H7 (cell line): ENCODE data around the gene RBM42. TPM values are rescaled to one million over a fixed set of nuclear protein-coding genes. Genes with fewer than 3 reads are reported as not detected.
"Not testable (repeated sequence)": the region's sequence is repeated elsewhere in the genome, so short reads cannot be mapped to it uniquely, and the experiment has no call there.

ENCODE experiments used
- DNase-seq: peaks from one replicate; pipeline ENCODE4 v3.0.0; 2012
- H3K27me3 ChIP-seq: 2 replicates; pipeline ENCODE4 v1.6.0; 2011; ENCODE audit warnings: mild to moderate bottlenecking, low read length; ENCODE audit not compliant: control insufficient read depth, insufficient read depth
- H3K36me3 ChIP-seq: replicated peaks from 2 replicates; pipeline ENCODE4 v1.5.1; 2011; ENCODE audit warnings: low read length; ENCODE audit not compliant: control insufficient read depth, insufficient read depth
- H3K4me3 ChIP-seq: 2 replicates; pipeline ENCODE4 v1.5.1; 2011; ENCODE audit warnings: low read depth, mild to moderate bottlenecking, control low read depth, low read length, moderate library complexity; ENCODE audit not compliant: insufficient read depth
- total RNA-seq: library from RNA; depleted of rRNA; stranded (reverse); fragments of >200 nt; shearing (Covaris generic); gene quantifications from 2 replicates; pipeline ENCODE4 v1.2.3, GENCODE V29; 2014; rRNA removed

Gene RBM42, protein sequence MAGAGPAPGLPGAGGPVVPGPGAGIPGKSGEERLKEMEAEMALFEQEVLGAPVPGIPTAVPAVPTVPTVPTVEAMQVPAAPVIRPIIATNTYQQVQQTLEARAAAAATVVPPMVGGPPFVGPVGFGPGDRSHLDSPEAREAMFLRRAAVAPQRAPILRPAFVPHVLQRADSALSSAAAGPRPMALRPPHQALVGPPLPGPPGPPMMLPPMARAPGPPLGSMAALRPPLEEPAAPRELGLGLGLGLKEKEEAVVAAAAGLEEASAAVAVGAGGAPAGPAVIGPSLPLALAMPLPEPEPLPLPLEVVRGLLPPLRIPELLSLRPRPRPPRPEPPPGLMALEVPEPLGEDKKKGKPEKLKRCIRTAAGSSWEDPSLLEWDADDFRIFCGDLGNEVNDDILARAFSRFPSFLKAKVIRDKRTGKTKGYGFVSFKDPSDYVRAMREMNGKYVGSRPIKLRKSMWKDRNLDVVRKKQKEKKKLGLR
- 75.0 and 81.4 TPM in 2 replicates for total RNA-seq

DNA sequence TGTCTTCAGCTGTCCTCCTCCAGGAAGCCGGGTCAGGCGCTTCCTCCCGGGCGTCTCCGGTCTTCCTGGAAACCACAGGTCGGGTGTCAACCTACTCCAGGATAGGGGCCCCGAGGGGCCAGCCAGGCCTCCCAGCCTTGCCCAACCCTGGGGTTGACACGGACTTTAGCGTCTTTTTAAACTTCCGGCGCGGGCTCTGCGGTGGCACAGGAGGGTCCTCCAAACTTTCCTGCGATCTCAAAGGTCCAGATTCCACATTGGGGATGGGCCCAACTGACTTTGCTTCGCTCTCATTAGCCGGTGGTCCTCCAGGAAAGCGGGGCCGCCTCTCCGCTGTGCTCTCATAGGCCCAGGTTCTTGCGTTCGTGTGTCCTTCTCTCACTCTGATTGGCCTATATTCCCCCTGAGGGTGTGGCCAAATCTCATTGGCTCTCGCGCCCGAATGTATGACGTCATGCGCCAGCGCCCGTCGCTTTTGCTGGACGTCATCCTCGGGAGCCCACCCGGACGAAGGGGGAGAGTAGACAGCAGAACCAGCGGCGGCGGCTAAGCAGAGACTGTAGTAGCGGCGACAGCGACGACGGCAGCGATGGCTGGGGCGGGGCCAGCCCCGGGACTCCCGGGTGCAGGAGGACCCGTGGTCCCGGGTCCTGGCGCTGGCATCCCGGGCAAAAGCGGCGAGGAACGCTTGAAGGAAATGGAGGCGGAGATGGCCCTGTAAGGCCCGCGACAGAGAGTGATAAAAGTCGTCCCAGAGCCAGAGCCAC, at the start of gene RBM42:
Gene RBM42, plus strand, starts transcription at position 472 of the 767 bp plus-strand sequence. Its CDS starts 118 bp downstream, at position 590.
- DNase-seq = peak; percentile 99
- Histone ChIP-seq H3K4me3 (peak within 1 kb of the TSS; percentile 88), H3K36me3 (peaks cover 21% of the 10 kb centered on the region), H3K27me3 (no peaks in the 10 kb centered on the region)

DNA sequence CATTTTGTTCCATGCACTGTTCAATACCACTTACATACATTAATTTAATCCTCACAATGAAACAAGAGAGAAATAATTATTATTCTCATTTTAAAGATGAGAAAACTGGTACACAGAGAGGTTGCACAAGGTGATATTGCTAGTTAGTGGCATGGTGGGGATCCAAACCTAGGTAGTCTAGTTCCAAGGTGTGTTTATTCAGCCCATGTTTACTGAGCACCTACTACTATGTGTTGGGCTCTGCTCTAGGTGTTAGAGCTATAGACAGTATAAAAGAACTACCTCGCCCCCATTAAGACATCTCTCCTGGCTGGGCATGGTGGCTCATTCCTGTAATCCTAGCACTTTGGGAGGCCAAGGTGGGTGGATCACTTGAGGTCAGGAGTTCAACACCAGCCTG, 46.1 kb upstream of the RBM42 start:
- Histone ChIP-seq H3K36me3 (no peaks in the 10 kb centered on the region), H3K27me3 (no peaks in the 10 kb centered on the region; the same call in 1 of the 2 replicates), H3K4me3 (no peak overlapping the region)
- no peak for DNase-seq

DNA sequence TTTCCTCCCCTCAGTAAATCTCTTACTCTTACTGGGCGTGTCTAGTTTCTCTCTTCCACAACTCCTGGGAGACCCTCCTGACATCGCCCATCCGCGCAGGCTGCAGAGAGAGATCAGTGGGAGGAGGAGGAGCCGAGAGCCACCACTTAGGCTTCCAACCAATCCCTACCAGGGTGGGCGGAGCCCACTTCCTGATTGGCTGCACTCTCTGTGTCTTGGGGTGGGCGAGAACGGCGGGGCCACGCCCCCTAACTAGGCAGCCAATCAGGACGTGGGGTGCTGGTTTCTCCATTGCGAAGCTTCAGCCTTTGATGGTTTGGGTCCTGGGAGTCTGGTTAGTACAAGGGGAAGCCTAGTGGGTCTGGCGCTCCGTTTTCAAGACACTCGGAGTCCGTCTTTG, 43.0 kb upstream of the RBM42 start, which contains the start of gene PMIS2:
Gene PMIS2, plus strand, starts transcription at position 326 of the 400 bp plus-strand sequence. CDS start 87 bp downstream, outside the sequence.
- Histone ChIP-seq H3K4me3 (no peak within 1 kb of the TSS), H3K36me3 (no peaks in the 10 kb centered on the region), H3K27me3 (no peaks in the 10 kb centered on the region; the same call in 1 of the 2 replicates)
- DNase-seq = peak; percentile 93

DNA sequence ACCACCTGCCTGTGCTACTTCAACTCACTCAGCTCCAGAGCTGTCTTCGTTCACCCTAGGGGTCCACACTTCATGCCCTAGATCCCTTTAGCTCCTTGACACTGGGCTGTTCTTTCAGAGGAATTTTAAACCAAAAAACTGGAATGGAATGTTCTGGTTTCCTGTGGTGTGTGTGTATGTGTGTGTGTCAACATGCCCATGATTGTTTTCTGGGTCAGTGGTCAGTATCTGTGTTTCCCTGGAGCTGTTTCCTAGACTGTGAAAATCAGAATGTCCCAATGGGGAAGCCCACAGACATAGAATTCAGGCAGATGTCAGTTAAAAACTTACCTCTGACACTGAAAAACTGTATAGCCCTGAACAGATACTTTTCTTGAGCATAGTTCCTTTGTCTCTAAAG, 41.5 kb upstream of the RBM42 start:
- Histone ChIP-seq H3K4me3 (no peak overlapping the region), H3K36me3 (no peaks in the 10 kb centered on the region), H3K27me3 (no peaks in the 10 kb centered on the region; the same call in 1 of the 2 replicates)
- DNase-seq = no peak

DNA sequence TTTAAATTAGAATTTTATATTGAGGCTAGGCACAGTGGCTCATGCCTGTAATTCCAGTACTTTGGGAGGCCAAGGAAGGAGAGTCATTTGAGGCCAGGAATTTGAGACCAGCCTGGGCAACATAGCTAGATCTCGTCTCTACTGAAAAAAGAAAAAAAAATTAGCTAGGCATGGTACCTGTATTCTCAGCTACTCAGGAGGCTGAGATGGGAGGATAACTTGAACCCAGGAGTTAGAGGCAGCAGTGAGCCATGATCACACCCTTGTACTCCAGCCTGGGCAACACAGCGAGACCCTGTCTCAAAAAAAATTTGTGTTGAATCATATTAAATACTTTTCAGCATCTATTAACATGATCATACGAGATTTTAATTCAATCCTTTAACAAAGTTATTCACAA, 38.0 kb upstream of the RBM42 start:
- no peaks in the 10 kb centered on the region; the same call in 1 of the 2 replicates for H3K27me3 ChIP-seq
- no peak overlapping the region for H3K4me3 ChIP-seq
- DNase-seq = no peak
- no peaks in the 10 kb centered on the region for H3K36me3 ChIP-seq

DNA sequence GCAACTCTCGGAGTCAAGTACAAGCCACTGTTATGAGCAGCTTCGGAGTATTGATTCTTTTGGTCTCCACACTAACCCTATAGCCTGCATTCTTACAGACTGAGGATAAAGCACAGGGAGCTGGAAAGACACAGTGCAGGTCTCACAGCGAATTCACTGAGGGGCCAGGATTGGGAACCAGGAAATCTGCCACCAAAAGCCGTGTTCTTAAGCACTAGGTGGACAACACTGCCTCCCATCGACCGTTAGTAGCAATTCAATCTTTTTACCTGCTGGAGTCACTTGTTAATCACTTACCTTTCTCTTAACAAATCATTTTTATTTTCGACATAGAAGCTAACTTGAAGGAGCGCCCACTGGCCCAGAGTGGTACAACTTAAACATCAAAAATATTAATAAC, 36.6 kb upstream of the RBM42 start:
- DNase-seq = peak; percentile 81
- Histone ChIP-seq H3K4me3 (no peak overlapping the region), H3K36me3 (no peaks in the 10 kb centered on the region), H3K27me3 (peaks cover 2% of the 10 kb centered on the region)

DNA sequence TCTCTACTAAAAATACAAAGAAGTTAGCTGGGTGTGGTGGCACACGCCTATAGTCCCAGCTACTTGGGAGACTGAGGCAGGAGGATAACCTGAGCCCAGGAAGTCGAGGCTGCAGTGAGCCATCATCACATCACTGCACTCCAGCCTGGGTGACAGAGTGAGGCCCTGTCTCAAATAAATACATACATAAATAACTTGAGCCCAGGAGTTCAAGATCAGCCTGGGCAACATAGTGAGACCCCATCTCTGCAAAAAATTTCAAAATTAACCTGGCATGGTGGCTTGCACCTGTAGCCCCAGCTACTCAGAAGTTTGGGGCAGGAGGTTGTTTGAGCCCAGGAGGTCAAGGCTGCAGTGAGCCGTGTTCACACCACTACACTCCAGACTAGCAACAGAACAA, 33.8 kb upstream of the RBM42 start:
- not testable (repeated sequence) for H3K4me3 ChIP-seq, DNase-seq, H3K27me3 ChIP-seq, H3K36me3 ChIP-seq

DNA sequence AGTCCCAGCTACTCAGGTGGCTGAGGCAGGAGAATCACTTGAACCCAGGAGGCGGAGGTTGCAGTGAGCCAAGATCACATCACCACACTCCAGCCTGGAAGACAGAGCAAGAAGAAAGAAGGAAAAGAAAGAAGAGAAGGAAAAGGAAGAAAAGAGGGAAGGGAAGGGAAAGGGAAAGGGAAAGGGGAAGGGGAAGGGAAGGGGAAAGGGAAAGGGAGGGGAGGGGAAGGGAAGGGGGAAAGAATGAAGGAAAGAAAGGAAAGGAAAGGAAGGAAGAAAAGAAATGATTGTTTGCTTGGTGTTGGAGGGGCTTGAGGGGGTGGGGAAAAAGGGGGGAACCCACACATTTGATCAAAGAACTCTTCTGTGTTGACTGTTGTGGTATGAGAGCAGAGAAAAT, 32.9 kb upstream of the RBM42 start:
- no peak overlapping the region for H3K4me3 ChIP-seq
- DNase-seq = no peak
- no peaks in the 10 kb centered on the region for H3K36me3 ChIP-seq
- H3K27me3 ChIP-seq = peaks cover 4% of the 10 kb centered on the region

DNA sequence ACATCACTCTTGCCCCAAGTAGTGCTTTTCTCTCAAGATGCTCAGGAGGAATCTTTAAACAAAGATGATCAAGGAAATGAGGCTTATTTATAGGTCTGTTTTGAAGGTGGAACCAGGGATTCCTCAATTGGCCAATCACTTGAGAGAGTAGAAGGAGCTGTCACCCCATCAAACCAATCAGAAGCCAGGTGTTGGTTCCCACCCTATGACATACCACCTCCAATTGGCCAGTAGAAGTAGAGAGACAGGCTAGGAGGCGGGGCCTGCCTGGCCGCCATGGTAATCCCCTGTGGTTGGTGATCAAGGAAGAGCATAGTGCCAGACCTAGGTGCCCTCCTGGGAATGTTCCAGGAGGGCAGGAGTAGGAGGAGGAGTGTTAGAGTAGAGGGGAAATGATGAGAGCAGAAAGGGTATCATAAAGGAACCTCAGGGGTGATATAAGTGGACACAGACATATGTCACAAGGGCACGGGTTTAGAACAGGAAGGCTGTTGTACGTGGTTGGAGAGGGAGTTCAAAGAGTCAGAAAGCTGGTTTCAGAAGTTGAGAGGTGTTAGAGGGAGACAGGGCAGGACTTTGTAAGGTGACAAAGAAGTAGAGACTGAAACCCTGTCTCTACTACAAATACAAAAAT, 32.4 kb upstream of the RBM42 start:
- Histone ChIP-seq H3K27me3 (peaks cover 4% of the 10 kb centered on the region), H3K4me3 (no peak overlapping the region), H3K36me3 (no peaks in the 10 kb centered on the region)
- DNase-seq = peak; percentile 75

DNA sequence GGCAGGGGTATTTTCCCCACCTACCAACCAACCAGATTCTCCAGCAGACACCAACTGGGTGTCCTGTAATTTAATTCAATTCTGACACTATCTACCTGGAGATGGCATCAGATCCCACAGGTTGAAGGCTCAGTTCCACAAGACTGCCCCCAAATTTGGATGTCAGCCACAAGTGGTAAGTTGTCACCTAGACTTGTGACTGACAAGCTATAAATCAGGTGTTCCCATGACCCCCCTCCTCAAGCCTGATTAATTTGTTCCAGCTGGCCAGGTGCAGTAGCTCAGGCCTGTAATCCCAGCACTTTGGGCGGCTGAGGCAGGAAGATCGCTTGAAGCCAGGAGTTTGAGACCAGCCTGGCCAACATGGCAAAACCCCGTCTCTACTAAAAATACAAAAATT, 26.9 kb upstream of the RBM42 start:
- DNase-seq = no peak
- no peak overlapping the region for H3K4me3 ChIP-seq
- no peaks in the 10 kb centered on the region for H3K36me3 ChIP-seq
- H3K27me3 ChIP-seq = peaks cover 2% of the 10 kb centered on the region; the same call in 1 of the 2 replicates

DNA sequence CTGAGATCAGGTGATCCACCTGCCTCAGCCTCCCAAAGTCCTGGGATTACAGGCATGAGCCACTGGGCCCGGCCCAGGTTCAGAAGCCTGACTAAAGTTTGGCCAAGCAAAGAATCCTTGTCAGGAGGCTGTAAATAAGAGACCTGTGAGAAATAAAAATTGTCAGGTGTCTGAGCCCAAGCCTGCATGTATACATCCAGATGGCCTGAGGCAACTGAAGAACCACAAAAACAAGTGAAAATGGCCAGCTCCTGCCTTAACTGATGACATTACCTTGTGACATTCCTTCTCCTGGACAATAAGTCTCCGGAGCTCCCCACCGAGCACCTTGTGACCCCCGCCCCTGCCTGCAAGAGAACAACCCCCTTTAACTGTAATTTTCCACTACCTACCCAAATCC, 24.4 kb upstream of the RBM42 start:
- not testable (repeated sequence) for H3K4me3 ChIP-seq

DNA sequence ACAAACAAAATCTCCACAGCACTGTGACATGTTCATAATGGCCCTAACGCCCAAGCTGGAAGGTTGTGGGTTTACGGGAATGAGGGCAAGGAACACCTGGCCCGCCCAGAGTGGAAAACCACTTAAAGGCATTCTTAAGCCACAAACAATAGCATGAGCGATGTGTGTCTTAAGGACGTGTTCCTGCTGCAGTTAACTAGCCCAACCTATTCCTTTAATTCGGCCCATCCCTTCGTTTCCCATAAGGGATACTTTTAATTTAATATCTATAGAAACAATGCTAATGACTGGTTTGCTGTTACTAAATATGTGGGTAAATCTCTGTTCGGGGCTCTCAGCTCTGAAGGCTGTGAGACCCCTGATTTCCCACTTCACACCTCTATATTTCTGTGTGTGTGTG, 21.7 kb upstream of the RBM42 start:
- not testable (repeated sequence) for DNase-seq, H3K36me3 ChIP-seq, H3K27me3 ChIP-seq, H3K4me3 ChIP-seq

More for the DNA sequence above, 24.4 kb upstream of the RBM42 start:
- H3K36me3 ChIP-seq, H3K27me3 ChIP-seq, DNase-seq: not testable (repeated sequence)

DNA sequence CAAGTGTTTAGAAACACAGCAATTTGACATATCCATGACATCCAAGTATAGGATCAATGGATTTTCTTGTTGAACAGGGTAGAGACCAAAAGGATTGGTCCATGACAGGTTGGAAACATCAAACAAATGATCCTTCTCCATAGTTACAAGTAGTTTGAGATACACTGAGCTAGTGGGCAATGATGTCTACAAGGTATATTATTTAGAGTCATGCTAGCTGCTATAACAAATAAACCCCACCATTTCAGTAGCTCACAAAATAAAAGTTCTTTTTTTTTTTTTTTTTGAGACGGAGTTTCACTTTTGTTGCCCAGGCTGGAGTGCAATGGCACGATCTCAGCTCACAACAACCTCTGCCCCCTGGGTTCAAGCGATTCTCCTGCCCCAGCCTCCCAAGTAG, 21.2 kb upstream of the RBM42 start:
- Histone ChIP-seq H3K4me3 (no peak overlapping the region), H3K36me3 (no peaks in the 10 kb centered on the region), H3K27me3 (peaks cover 3% of the 10 kb centered on the region; the same call in 1 of the 2 replicates)
- DNase-seq = no peak

DNA sequence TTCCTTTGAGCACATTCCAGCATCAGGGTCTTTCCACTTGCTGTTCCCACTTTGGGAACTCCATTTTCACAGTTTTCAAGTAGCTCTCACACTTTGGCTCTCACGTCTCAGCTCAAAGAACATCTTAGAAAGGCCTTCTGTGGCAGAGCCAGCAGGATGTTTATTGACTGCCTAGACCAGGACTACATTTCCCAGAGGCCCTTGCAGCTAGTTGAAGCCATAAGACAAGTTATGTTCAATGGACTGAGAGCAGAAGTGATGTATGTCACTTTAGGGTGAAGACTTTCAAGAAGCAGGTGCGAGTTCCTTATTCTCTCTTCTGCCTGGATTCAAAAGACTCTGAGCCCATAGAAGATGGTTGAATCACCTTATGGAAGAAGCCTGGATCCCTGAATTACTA, 20.6 kb upstream of the RBM42 start:
- H3K4me3 ChIP-seq = no peak overlapping the region
- no peak for DNase-seq
- no peaks in the 10 kb centered on the region for H3K36me3 ChIP-seq
- H3K27me3 ChIP-seq = peaks cover 3% of the 10 kb centered on the region; the same call in 1 of the 2 replicates
